Measurements from ENCODE around the gene MLX. TPM values are rescaled to one million over a fixed set of nuclear protein-coding genes. Genes with fewer than 3 reads are reported as not detected.

The MLX gene
- total and polyA plus RNA-seq, 10 of the 15 experiments (the other 5 are each of a cell fraction or from before 2014, with no cell fraction given): 34.4 to 65.0 (median 44.4) TPM

DNA sequence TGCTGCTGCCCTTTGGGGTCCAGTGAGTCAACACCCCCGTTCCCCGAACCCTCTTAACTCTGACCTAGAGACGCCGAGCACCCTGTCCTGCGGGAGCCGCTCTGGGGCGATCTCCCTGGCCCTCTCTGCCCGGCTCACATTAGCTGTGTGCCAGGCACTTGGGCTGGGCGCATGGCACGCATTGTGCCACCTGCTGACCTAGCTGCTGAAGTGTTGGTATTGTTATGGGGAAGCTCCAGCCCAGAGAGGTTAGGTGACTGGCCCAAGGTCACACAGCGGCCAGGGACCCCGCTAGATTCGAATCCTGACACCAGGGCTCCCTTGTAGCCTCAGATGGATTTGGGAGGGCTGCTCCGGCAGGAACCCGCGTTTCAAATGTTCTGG is 13.0 kb upstream of the MLX start:
- Histone ChIP-seq H4K20me1 (ENCODE audit: control insufficient read depth, insufficient read depth) (no peaks in the 10 kb centered on the region), H3K27ac (ENCODE audit: control insufficient read depth, insufficient read depth) (peak overlapping the region; percentile 81), H3K36me3 (ENCODE audit: control insufficient read depth in 2 of 2, insufficient read depth in 2 of 2, low read length in 1 of 2) (no peaks in the 10 kb centered on the region; a peak in 1 of 4 replicates), H3K79me2 (ENCODE audit: control insufficient read depth, insufficient read depth, low read length) (peaks cover 16% of the 10 kb centered on the region), H2AFZ (ENCODE audit: control insufficient read depth, low read depth, low read length) (no peak overlapping the region), H3K4me3 (peak overlapping the region; percentile 94), H3K4me2 (ENCODE audit: control insufficient read depth, insufficient read depth) (peak overlapping the region; percentile 89), H3K9me3 (replicated peaks; ENCODE audit: control insufficient read depth, insufficient read depth, low read length) (no peaks in the 10 kb centered on the region), H3K9ac (ENCODE audit: control insufficient read depth, insufficient read depth, low read length) (peak overlapping the region; percentile 75), H3K27me3 (replicated peaks in 1 of 2; ENCODE audit: control insufficient read depth in 2 of 2, insufficient read depth in 2 of 2, low read length in 1 of 2) (no peaks in the 10 kb centered on the region), H3K4me1 (ENCODE audit: control insufficient read depth, insufficient read depth, low read length) (peaks cover 5% of the 10 kb centered on the region)
- ATAC-seq (peak; percentile 44), FAIRE-seq (no peak), DNase-seq (ENCODE audit: low read depth, low spot score) (no peak)
- WGBS (ENCODE audit: insufficient coverage, insufficient replicate concordance, low lambda C conversion rate, missing lambda C conversion rate): 45% methylated on average over 16 of the region's 16 CpGs
- intact Hi-C loops (cut with micrococcal nuclease; ENCODE audit: unreplicated experiment) (no loop called here), in situ Hi-C loops (cut with MboI) (no loop called here)
- ChIA-PET RAD21 (ENCODE audit: unreplicated experiment) (interaction anchor here (0.7 to 2.0 kb wide), 7 partner anchors 14 to 210 kb away, joined by 3 to 6 read pairs (median 4); no protein-coding TSS in a partner anchor), POLR2A (interaction anchor here (1.0 to 1.7 kb wide), 5 partner anchors 12 to 814 kb away, joined by 3 to 13 read pairs (median 3); partner anchors contain the start of genes NAGLU and VPS25), SMC1A (ENCODE audit: uncharacterized antibody, unreplicated experiment) (interaction anchor here (1.3 kb wide), 1 partner anchor 210 kb away, joined by 3 read pairs; no protein-coding TSS in a partner anchor), CTCF (interaction anchor here (1.0 to 1.8 kb wide), 7 partner anchors 13 to 127 kb away, joined by 3 to 7 read pairs (median 5); partner anchors contain the start of genes NAGLU and PSMC3IP)
- TF ChIP-seq JUNB (IDR thresholded peaks at IDR 0.05) (no peak), YY1 (IDR thresholded peaks at IDR 0.05; ENCODE audit: low read depth, low read length) (no peak), BMI1 (IDR thresholded peaks at IDR 0.05; ENCODE audit: borderline replicate concordance) (no peak), SMARCA5 (IDR thresholded peaks at IDR 0.05) (peak; percentile 78), ZNF24 (IDR thresholded peaks at IDR 0.05) (no peak), SIX5 (IDR thresholded peaks at IDR 0.05; ENCODE audit: low read depth, low read length, severe bottlenecking) (no peak), TBL1XR1 (IDR thresholded peaks at IDR 0.05; ENCODE audit: low read depth, low read length) (no peak), LARP7 (IDR thresholded peaks at IDR 0.05) (no peak), IKZF2 (IDR thresholded peaks at IDR 0.05) (no peak), SREBF1 (IDR thresholded peaks at IDR 0.05; ENCODE audit: low read length) (no peak), EED (IDR thresholded peaks at IDR 0.05; ENCODE audit: low read depth) (0 out of 2 replicates have a peak, but pooled peaks have one; percentile 5), FOS (IDR thresholded peaks at IDR 0.05; ENCODE audit: borderline replicate concordance, extremely low read depth, insufficient read length) (no peak), ZNF384 (IDR thresholded peaks at IDR 0.05; ENCODE audit: borderline replicate concordance, low read depth, low read length) (no peak), HCFC1 (IDR thresholded peaks at IDR 0.05; ENCODE audit: low read length) (no peak), KLF5 (IDR thresholded peaks at IDR 0.05; ENCODE audit: partially characterized antibody) (no peak)
- TF ChIP-seq, protein P1, sequence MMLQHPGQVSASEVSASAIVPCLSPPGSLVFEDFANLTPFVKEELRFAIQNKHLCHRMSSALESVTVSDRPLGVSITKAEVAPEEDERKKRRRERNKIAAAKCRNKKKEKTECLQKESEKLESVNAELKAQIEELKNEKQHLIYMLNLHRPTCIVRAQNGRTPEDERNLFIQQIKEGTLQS (IDR thresholded peaks at IDR 0.05; ENCODE audit: borderline replicate concordance, extremely low read depth, low read depth, low read length): no peak
- TF ChIP-seq, protein P2, sequence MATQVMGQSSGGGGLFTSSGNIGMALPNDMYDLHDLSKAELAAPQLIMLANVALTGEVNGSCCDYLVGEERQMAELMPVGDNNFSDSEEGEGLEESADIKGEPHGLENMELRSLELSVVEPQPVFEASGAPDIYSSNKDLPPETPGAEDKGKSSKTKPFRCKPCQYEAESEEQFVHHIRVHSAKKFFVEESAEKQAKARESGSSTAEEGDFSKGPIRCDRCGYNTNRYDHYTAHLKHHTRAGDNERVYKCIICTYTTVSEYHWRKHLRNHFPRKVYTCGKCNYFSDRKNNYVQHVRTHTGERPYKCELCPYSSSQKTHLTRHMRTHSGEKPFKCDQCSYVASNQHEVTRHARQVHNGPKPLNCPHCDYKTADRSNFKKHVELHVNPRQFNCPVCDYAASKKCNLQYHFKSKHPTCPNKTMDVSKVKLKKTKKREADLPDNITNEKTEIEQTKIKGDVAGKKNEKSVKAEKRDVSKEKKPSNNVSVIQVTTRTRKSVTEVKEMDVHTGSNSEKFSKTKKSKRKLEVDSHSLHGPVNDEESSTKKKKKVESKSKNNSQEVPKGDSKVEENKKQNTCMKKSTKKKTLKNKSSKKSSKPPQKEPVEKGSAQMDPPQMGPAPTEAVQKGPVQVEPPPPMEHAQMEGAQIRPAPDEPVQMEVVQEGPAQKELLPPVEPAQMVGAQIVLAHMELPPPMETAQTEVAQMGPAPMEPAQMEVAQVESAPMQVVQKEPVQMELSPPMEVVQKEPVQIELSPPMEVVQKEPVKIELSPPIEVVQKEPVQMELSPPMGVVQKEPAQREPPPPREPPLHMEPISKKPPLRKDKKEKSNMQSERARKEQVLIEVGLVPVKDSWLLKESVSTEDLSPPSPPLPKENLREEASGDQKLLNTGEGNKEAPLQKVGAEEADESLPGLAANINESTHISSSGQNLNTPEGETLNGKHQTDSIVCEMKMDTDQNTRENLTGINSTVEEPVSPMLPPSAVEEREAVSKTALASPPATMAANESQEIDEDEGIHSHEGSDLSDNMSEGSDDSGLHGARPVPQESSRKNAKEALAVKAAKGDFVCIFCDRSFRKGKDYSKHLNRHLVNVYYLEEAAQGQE (IDR thresholded peaks at IDR 0.05; ENCODE audit: low read depth, low read length): no peak
- no TSS peak for BruUV-seq (replicated peaks)
